GM21528 (cell line): ENCODE results near the gene FHOD3.
A peak's percentile ranks its signal among the peaks of the same experiment; 100 is the strongest.

ENCODE experiments used
- ATAC-seq: cut with Tn5 transposase; IDR thresholded peaks from one replicate; pipeline ENCODE4 v1.9.1; 2021; ENCODE audit warnings: mild to moderate bottlenecking, moderate library complexity; ENCODE audit not compliant: unreplicated experiment, low FRiP score

The FHOD3 gene

DNA sequence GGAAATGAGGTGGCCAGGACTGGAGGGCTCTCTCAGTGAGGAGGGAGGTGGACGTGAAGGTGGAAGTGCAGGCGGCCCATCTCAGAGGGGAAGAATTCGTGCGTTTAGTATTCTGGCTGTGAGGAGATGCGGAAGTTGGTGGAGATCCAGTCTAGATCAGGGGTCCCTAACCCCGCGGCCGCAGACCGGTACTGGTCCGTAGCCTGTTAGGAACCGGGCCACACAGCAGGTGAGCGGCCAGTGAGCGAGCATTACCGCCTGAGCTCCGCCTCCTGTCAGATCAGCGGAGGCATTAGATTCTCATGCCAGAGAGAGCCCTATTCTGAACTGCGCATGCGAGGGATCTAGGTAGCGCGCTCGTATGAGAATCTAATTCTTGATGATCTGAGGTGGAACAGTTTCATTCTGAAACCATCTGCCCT is 1.6 kb upstream of the FHOD3 start:
- ATAC-seq, result no peak

DNA sequence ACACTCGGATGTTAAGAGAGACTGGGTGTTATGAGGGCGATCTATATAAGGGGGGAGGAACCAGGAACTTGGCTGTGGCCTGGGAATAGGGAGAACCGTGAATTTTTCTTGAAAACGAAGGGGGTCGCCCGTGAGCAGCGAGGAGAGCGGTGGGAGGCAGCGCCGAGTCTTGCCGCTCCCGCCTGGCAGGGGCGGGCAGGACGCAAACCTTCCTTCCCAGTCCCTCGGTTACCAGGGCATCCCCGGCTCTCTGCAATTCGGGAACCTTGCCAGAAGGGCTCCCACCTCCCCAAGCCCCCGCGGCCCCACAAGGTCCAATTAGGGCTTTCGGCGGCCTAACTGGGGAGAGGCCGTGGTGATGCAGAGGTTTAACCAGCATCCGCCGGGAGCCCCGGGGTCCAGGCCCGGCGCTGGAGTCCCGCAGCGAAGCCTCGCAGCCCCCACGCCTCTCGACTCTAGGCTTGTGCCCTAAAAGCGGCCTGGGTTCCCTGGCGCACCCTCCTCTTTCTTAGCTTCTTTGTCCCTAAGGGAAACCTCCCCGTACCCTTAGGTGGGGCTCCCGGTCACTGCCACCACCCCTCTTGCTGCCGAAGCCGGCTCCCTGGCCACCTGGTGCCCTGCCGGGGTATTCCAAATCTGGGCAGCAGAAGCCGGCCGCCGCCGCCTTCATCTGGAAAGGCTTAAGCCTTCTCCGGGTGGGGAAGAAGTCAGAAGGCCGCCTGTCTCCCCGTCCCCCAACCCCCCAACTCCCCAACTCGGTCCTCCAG is 680 bp upstream of the FHOD3 start:
- peak; percentile 18 for ATAC-seq

DNA sequence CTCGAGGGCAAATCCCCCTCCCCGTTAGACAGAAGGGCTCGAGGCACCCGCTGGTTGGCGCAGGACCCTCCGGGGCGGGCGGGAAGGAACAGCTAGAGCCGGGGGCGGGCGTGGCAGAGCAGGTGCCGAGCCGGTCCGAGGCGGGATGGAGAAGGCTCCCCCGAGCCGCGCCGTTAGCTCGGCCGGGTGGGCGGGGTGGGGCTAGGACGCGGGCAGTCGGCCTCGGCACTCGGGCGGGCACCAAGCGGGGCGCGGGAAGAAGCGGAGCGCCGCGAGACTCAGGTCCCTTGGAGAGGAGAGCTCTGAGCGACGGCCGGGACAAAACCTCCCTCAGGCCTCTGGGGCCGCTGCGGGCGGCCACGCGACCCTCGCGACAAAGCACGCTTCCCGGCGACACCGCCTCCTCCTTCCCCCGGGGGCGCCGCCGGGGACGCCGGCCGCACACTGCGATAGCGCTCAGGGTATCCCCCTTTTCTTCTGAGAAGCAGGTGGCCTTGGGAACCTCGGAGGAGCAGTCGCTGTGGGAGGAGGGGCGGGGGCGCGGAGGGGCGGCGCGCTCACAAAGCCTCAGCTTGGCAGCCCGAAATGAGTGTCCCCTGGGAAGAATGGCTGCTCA is 721 bp downstream of the FHOD3 start:
- peak; percentile 36 for ATAC-seq

DNA sequence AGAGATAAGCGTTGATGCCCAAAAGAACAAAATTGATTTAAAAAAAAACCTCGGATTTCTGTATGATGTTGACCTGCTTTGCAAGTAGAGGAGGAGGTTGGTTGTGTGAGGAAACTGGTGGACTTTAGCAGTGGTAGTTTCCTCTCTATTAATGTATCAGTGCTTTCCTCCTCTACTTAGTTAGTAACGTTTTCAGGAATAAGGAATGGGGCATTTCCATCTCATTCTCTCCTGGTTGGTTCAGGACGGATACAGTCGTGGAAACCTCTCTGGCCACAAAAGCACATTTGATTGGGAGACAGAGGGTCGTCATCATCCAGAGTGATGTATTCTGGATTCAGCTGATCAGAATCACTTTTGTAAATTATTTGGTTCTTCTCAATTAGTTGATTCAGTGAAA is 1.5 kb downstream of the FHOD3 start:
- no peak for ATAC-seq

DNA sequence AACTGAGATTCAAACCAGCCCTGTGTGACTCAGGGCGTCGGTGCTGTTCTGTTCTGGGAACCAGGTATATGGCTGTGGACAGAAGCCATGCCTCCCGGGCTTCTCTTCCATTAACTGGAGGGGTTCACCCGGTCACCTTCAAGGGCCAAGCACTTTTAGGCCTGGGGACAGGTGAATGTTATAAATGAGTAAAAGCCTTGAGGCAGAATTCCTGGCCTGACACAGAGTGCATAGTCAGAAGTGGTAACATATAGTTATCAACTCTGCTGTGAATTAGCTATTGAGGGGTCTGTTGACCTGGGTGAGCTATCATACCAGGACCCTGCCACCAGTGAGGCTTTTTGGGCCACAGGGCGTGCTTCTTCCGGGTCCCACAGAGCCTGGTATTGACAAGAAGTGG is 2.7 kb downstream of the FHOD3 start:
- no peak for ATAC-seq

DNA sequence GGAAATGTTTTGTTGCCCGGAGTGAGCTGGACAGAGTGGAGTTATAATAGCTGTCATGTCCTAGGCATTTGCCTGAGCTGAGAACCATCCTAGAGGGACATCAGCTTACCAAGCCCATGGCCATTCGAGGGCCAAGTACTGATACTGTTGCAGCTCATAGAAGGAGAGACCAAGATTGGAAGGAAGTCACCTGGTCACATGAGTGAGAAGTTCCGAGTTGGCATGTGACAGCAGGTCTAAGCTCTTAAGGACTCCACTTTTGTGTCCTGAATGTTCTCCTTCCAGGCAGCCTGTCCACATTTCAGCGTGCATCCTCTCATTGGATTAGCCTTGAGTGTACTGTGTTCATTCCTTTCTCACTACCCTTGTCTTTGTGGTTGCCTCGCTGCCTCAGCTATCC is 4.4 kb downstream of the FHOD3 start:
- no peak for ATAC-seq

DNA sequence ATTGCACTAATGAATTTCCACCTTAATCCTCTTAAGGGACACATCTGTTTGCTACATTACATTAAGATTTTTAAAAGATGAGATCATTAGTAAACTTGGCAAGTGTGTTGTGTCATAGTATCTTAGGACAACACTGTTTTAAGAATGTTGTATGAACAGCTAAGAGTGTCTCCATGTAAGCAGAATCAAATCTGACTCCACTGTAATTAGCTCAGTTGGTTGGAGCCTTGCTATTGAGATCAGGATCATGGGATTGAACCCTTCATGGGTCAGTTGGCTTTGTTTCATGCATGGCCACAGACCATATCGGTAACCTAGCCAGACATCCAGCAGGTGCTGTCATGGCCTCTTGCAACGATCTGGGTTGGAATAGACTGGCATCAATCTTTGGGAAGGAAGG is 5.2 kb downstream of the FHOD3 start:
- no peak for ATAC-seq

DNA sequence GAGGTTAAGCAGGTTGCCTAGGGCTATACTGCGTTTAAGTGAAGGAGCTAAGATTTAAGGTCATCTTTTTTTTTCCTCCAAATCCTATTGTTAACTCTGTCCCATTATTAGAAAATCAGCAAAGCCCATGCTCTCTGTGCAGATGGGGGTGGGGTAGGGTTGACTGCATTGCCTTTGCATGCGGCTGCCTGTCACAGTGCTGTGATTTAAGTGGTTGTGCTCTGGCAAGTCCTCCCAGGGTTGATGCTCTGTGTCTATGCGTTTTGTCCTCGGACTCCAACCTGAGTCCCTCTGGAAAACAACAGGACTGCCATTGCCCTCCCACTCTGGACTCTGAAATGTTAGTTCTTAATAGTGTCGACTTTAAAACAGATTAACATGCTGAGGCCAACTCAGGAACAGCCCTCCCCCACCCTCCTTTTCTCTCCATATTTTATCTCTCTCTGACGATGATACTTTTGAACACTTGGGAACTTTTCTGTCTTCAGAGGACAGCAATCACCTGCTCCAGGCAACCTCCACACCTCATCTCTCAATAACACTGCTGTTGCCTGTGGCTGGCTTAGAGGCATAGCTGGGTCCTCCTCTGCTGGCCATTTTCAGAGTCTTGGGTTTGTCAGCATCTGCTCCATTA is 5.8 kb downstream of the FHOD3 start:
- ATAC-seq, result no peak

DNA sequence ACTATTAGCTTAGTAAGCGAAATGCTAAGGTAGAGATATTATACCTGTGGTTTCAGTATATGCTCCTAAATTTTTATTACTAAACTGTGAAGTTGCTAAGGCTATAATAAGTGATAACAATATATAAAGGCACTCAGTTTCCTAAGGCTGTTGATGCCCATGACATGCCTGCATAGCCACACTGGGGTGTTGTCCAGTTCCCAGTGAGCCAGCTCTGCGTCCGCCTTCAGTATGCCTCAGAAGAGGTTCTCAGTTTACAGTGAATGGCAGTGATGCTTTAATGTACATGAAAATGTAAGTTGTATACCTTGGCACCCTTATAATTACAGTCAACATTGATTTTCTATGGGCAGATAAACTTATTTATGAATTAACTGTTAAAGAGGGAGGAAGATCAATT is 7.2 kb downstream of the FHOD3 start:
- no peak for ATAC-seq

DNA sequence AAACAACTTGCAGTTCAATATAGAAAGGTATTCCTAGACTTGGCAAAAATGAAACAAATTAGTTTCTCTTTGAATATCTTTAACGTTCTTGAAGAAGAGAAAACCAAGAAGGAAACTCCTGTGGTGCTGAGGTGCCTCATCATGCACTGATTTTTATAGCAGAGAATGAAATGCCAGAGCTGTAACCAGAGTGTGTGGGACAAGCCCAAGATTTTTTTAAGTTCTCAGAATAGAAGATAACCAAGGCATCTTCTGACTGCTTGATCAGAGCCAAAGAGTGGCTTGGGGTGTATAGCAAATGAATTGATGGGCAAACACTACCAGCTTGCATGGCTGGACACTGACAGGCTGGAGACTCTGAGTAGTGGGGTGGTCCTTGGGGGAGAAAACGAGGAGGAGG is 7.9 kb downstream of the FHOD3 start:
- ATAC-seq, result no peak

DNA sequence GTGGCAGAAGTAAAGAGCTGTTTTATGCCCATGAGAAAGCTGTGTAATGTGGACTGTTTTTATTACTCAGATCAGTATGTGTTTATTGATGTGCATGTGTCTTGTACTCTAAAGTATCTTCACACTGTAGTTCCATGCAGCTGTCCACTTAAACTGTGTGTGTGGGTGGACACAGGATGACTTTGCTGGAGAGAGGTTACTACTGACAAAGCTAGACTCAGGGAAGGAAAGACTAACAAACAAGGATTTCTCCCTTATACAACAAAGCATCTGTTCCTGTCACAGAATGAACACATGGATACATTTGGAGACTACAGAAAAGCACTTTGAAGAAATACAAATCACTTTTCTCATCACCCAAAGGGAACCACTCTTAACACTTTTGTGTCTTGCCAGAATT is 10.0 kb downstream of the FHOD3 start:
- no peak for ATAC-seq

DNA sequence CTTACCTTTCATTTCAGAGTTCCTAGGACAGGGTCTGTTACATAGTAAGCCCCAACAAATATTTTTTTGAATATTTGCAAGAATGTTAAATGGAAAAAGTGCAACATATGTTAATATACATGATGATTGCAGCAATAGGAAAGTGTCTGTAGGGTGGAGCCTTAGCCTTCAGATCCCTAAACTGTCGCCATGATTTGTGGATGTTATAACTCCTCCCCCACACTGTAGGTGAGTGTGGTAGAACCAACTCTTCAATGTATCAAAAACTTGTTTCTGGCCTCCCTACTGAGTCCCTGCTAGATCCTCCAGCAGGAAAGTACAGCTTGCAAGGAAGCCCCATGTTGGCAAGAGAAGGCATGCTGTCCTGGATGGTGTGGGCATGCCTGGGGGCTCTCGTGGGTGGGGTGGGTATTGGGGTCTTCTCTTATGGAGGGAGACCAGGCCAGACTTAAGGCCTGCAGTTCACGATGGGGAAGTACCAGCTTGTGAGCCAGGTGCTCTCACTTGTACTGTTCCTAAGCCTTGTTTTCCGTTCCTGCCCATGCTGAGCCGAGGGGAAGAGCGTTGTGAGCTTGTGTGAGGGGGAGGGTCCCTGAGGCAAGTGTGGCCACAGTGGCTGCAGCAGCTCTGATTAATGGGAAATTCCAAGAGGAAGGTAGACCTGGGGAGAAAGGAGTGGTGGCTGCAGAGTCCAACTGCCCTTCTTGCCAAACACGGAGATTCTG is 11.4 kb downstream of the FHOD3 start:
- no peak for ATAC-seq

DNA sequence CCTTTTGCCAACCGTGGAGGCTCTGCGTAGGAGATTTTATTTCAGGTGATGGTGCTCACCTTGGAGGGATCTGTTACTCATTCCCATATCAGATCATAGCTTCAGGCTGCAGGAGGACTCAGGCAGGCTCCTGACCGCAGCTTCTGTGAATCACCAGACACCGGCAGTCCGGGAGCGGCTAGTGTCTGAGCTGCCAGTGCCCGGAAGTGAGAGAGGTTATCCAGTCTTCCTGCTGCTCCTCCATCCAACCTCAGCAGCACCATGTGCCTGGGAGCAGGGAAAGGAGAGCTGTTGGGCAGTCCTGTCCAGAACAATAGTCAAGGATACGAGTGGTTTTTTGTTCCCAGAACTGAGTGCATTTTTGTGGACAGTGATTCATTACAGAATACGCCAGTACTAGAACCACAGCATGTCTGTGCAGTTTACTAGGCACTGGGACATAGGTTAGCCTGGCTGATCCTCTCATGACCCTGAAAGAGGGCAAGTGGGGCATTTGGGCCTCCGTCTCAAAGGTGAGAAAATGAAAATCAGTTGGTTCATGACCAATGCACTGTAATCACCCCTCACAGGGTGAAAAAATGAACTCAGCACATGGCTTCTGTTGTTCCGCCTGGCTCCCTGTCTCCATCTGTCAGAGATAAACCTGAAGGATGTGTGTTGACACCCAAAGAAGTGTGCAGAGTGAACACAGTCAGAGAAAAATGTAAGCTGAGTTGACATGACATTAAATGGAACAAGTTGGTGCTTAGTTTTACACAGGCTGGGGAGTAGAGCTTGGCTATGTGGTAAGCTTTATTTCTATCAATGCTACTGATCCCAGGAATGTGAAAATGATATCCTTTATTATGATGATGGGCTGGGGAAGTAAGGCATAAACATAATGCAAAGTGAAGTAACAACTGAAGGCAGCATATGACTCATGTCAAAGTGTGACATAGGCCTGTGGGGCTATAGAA is 12.2 kb downstream of the FHOD3 start:
- no peak for ATAC-seq

DNA sequence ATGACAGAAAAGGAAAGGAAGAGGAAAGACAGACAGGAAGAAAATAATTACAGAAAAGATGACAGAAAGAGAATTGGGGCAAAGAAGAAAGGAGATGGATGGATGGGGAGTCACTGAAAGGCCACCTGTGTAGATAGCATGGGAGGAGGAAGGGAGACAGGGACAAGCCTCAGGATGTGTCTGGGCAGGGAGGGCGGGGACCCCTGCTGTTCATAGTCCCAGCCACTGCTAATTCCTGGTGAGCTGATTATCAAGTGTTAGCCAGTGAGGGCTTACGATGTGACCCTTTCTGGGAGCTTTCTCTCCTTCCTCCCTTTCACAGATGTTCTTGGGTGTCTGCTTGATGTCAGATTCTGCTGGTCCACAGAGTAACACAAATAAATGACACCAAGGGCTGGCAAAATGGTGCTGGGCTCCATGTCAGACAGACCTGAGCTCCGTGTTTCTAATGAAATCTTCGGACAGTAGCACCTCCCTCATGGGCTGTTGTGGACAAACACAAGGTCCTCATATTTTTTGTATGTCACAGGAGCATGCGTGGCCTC is 13.6 kb downstream of the FHOD3 start:
- ATAC-seq, result no peak

DNA sequence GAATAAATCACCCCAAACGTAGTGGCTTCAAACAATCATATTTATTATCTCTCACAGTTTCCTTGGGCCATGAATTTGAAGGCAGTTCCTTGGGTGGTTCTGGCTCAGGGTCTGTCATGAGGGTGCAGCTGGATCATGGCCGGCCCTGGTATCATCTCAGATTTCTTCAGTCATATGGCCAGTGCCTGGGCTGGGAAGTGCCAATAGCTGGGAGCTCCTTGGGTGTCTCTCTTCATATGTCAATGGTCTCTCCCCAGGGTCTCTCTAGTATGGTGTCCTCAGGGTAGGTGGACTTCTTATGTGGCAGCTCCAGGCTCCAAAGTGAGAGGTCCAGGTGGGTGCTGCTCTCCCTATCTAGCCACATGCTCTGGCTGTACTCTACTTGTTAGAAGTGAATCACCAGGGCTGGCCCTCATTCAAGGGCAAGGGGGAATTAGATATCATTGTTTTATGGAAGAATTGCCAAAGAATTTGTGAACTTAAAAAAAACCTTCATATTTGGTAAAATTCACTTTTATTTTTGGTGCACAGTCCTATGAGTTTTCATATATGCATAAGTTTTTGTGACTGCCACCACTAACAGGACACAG is 15.4 kb downstream of the FHOD3 start:
- ATAC-seq, result no peak

DNA sequence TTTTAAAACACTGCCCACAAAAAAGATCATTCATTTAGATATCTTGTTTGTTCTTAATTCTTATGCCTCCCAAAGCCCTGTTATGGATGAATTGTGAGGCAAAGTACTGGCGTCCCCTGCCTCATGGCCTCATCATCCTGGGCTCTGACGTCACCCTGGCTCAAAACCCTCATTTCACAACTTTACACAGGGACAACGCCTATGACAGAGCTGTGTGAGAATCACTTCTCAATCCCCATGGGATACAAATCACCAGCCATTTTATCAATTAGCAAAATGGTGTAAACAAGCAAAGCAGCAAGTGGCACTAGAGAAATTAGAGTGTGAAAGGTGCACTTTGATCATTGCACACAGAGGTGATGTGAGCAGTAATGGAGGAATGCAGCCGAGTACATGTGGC is 16.6 kb downstream of the FHOD3 start:
- no peak for ATAC-seq

DNA sequence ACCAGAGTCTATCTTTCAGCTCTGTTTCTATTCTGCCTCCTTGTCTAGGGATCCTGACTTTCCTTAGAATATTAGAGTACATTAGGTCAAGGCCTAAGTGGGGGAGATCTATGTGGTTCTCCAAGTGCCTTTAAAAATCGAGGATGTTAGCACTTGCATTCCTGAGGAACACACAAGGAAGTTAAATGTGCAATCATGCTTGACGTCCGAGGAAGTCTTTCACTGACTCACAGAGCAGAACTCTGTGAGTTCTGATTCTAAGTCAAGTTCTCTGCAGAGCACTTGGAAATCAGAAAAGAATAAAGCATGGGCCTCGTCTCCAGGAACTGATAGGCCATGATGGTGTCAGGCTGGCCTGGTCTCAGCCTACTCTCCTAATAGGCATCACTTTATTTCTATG is 17.2 kb downstream of the FHOD3 start:
- no peak for ATAC-seq

DNA sequence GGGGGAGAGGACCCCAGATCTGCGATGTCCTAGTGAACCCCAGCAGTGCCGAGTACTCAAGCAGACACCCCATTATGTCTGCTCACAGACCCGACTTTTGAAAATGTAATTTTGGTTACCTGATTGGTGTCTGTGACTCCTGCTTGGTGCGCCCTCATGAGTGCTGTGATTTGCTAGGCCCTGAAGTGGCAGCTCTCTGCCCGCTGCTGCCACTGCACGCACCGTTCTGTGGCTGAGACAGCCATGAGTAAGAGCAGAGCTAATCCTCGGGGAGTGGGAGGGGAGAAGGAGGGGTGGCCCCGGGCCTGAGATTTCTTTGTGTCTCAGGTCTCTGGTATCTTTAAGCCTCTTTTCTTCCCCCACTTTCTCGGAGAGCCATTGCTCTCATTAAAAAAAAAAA is 18.2 kb downstream of the FHOD3 start:
- ATAC-seq, result no peak

DNA sequence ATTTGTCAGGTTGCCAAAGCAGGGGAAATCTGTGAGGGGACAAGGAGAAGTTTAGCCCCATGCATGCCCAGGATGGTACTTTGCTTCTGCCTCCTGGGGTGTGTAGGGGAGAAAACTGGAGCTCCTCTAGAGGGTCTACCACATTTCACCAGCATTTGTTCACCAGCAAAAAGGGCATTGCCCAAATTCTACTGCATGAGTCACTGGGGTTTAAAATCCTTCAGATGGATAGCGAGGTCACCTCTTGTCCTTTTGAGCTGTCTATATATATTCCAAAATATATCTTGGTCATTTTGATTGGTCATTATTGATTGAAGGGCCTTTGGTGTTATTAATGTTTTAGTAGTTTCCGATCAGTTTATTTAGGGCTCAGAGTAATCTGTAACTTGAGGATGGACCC is 18.7 kb downstream of the FHOD3 start:
- no peak for ATAC-seq
